Hepatocyte (in vitro differentiated cells): Measurements from ENCODE around the gene TEX22. TPM values are rescaled to one million over a fixed set of nuclear protein-coding genes. Genes with fewer than 3 reads are reported as not detected.

Experiments used
- DNase-seq: peaks from one replicate; pipeline ENCODE4 v3.0.0-alpha.2; 2016; ENCODE audit warnings: low spot score
- H2AFZ ChIP-seq: fragments of 200-600 bp; sonication (generic); 2 replicates; pipeline ENCODE4 v1.6.0; 2016; ENCODE audit warnings: antibody characterized with exemption, mild to moderate bottlenecking
- H3K27ac ChIP-seq: fragments of 200-600 bp; sonication (generic); 2 replicates; pipeline ENCODE4 v1.5.1; 2016; ENCODE audit warnings: mild to moderate bottlenecking
- H3K27me3 ChIP-seq: fragments of 200-600 bp; sonication (generic); 2 replicates; pipeline ENCODE4 v1.6.1; 2016
- H3K36me3 ChIP-seq: fragments of 200-600 bp; sonication (generic); replicated peaks from 2 replicates; pipeline ENCODE4 v1.5.1; 2016; ENCODE audit warnings: low read depth; ENCODE audit not compliant: insufficient read depth
- H3K4me1 ChIP-seq: fragments of 200-600 bp; sonication (generic); 2 replicates; pipeline ENCODE4 v1.5.1; 2016; ENCODE audit warnings: mild to moderate bottlenecking, moderate library complexity; ENCODE audit not compliant: insufficient read depth
- H3K4me2 ChIP-seq: fragments of 200-600 bp; sonication (generic); 2 replicates; pipeline ENCODE4 v1.6.0; 2016
- H3K4me3 ChIP-seq: fragments of 200-600 bp; sonication (generic); 2 replicates; pipeline ENCODE4 v1.5.1; 2016; ENCODE audit warnings: mild to moderate bottlenecking
- H3K79me2 ChIP-seq: fragments of 200-600 bp; sonication (generic); 2 replicates; pipeline ENCODE4 v1.6.0; 2017; ENCODE audit warnings: mild to moderate bottlenecking
- H3K9me2 ChIP-seq: fragments of 200-600 bp; sonication (generic); replicated peaks from 2 replicates; pipeline ENCODE4 v1.6.0; 2017; ENCODE audit warnings: mild to moderate bottlenecking; ENCODE audit not compliant: insufficient read depth
- H3K9me3 ChIP-seq: fragments of 200-600 bp; sonication (generic); 2 replicates; pipeline ENCODE4 v1.5.1; 2016; ENCODE audit warnings: low read depth, mild to moderate bottlenecking
- H4K20me1 ChIP-seq: fragments of 200-600 bp; sonication (generic); 2 replicates; pipeline ENCODE4 v1.6.0; 2016; ENCODE audit warnings: mild to moderate bottlenecking; ENCODE audit not compliant: insufficient read depth, poor library complexity, severe bottlenecking
- CTCF ChIP-seq: fragments of 200-600 bp; sonication (generic); IDR thresholded peaks from 2 replicates; pipeline ENCODE4 v1.5.1; 2016; ENCODE audit warnings: antibody characterized with exemption, mild to moderate bottlenecking; ENCODE audit not compliant: poor library complexity
- EZH2 ChIP-seq: fragments of 200-600 bp; sonication (generic); IDR thresholded peaks from 2 replicates; pipeline ENCODE4 v1.6.1; 2016; ENCODE audit warnings: antibody characterized with exemption, mild to moderate bottlenecking, borderline replicate concordance
- EZH2phosphoT487 ChIP-seq: fragments of 200-600 bp; sonication (generic); IDR thresholded peaks from one replicate; pipeline ENCODE4 v1.6.1; 2018; ENCODE audit warnings: antibody characterized with exemption, mild to moderate bottlenecking, low read depth, moderate library complexity; ENCODE audit not compliant: unreplicated experiment, severe bottlenecking
- WGBS: methylation state at CpG from one replicate; pipeline ENCODE4 v1.1.6; 2016; ENCODE audit warnings: low lambda C conversion rate; ENCODE audit errors: missing lambda C conversion rate; 5-methylcytosine and 5-hydroxymethylcytosine counted together
- polyA plus RNA-seq: library from polyadenylated mRNA; unstranded; fragments of >200 nt; fragmentation: Nextera tagmentation; extraction: Ambion mirVana; gene quantifications from 2 replicates; pipeline ENCODE4 v1.2.1, GENCODE V29; 2016
- total RNA-seq: library from RNA; depleted of rRNA; stranded (reverse); fragments of >200 nt; gene quantifications from 2 replicates; pipeline ENCODE4 v1.2.3, GENCODE V29; 2014

Gene TEX22
- total and polyA plus RNA-seq, 2 experiments from 2014 or later = 0.76 TPM; not detected in 1

DNA sequence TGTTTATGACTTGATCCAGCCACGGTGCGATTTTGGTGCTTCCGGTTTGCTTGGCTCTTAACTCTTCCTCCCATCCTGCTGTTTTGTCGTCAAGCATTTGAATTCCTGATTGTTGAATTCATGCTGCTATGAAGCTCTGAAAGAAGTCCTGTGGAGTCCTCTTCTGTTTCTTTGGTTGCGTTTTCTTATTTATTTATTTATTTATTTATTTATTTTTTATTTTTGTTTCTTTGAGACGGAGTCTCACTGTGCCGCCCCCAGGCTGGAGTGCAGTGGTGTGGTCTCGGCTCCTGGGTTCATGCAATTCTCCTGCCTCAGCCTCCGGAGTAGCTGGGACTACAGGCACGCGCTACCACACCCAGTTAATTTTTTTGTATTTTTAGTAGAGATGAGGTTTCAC, 18.3 kb downstream of the TEX22 start:
- DNase-seq = no peak
- Histone ChIP-seq H3K4me2 (no peak overlapping the region), H3K27ac (no peak overlapping the region), H3K4me1 (peaks cover 20% of the 10 kb centered on the region), H4K20me1 (peaks cover 6% of the 10 kb centered on the region), H3K36me3 (no peaks in the 10 kb centered on the region), H2AFZ (no peak overlapping the region), H3K27me3 (peaks cover 2% of the 10 kb centered on the region), H3K79me2 (peaks cover 22% of the 10 kb centered on the region), H3K4me3 (no peak overlapping the region), H3K9me2 (no peaks in the 10 kb centered on the region), H3K9me3 (no peaks in the 10 kb centered on the region)
- 96% methylated on average over 11 of the region's 11 CpGs for WGBS
- TF ChIP-seq CTCF = no peak
- no peak for TF ChIP-seq EZH2
- TF ChIP-seq EZH2phosphoT487 = no peak

GRCh38 chr14:105417690-105418121, 19.4 kb downstream of the TEX22 start:
- peak overlapping the region; percentile 58 for H3K27ac ChIP-seq
- H3K9me3 ChIP-seq = no peaks in the 10 kb centered on the region
- no peaks in the 10 kb centered on the region for H3K9me2 ChIP-seq
- peaks cover 18% of the 10 kb centered on the region for H3K4me1 ChIP-seq
- no peak for DNase-seq
- H3K79me2 ChIP-seq = peaks cover 32% of the 10 kb centered on the region
- no peak for TF ChIP-seq EZH2phosphoT487
- no peak for TF ChIP-seq CTCF
- no peak for TF ChIP-seq EZH2
- no peak overlapping the region for H2AFZ ChIP-seq
- peaks cover 14% of the 10 kb centered on the region for H4K20me1 ChIP-seq
- peak overlapping the region; percentile 98 for H3K4me2 ChIP-seq
- no peaks in the 10 kb centered on the region for H3K36me3 ChIP-seq
- no peak overlapping the region for H3K4me3 ChIP-seq
- 67% methylated on average over 3 of the region's 3 CpGs for WGBS
- H3K27me3 ChIP-seq = no peaks in the 10 kb centered on the region

- Histone ChIP-seq H4K20me1 (peaks cover 18% of the 10 kb centered on the region), H3K4me1 (peaks cover 18% of the 10 kb centered on the region), H3K9me2 (no peaks in the 10 kb centered on the region), H3K27ac (peak overlapping the region; percentile 69), H3K79me2 (peaks cover 40% of the 10 kb centered on the region), H3K36me3 (no peaks in the 10 kb centered on the region), H3K4me3 (peak overlapping the region; percentile 82), H3K27me3 (no peaks in the 10 kb centered on the region), H2AFZ (peak overlapping the region; percentile 97), H3K9me3 (no peaks in the 10 kb centered on the region), H3K4me2 (peak overlapping the region; percentile 98)
- 86% methylated on average over 18 of the region's 19 CpGs for WGBS
- DNase-seq = no peak
- no peak for TF ChIP-seq EZH2phosphoT487
- no peak for TF ChIP-seq CTCF
- TF ChIP-seq EZH2 = no peak
Observed at GRCh38 chr14:105418269-105419194, 20.2 kb downstream of the TEX22 start.
